GM11168 (cell line): Measurements from ENCODE around the gene MEIS2.

Experiments
- in situ Hi-C: fragments of 300-500 bp; cut with MboI; formaldehyde crosslinking; loops from one replicate; pipeline ENCODE4 v1.12.0; 2022; ENCODE audit warnings: low sequenced_read_pairs; ENCODE audit not compliant: unreplicated experiment

The MEIS2 gene

GRCh38 chr15:36914960-36915808, 185.2 kb downstream of the MEIS2 start:
- in situ Hi-C loops = no loop called here

GRCh38 chr15:36914466-36914865, 185.9 kb downstream of the MEIS2 start:
- in situ Hi-C loops = no loop called here

- in situ Hi-C loops = no loop called here
Measured at GRCh38 chr15:36912311-36912712, 188.0 kb downstream of the MEIS2 start.

- in situ Hi-C loops = no loop called here
Measured at GRCh38 chr15:36911322-36911944, 188.9 kb downstream of the MEIS2 start.

GRCh38 chr15:36908991-36909390, 191.4 kb downstream of the MEIS2 start:
- in situ Hi-C loops = no loop called here

- in situ Hi-C loops = no loop called here
Measured at GRCh38 chr15:36907295-36907694, 193.1 kb downstream of the MEIS2 start.

- in situ Hi-C loops = no loop called here
Measured at GRCh38 chr15:36905908-36906307, 194.4 kb downstream of the MEIS2 start.

GRCh38 chr15:36904715-36905114, 195.6 kb downstream of the MEIS2 start:
- in situ Hi-C loops = no loop called here

GRCh38 chr15:36903922-36904556, 196.3 kb downstream of the MEIS2 start:
- in situ Hi-C loops = no loop called here

GRCh38 chr15:36903195-36903594, 197.2 kb downstream of the MEIS2 start:
- in situ Hi-C loops = no loop called here

GRCh38 chr15:36901012-36901411, 199.3 kb downstream of the MEIS2 start:
- in situ Hi-C loops = no loop called here

- in situ Hi-C loops = no loop called here
Measured at GRCh38 chr15:36899696-36900095, 200.7 kb downstream of the MEIS2 start.

- in situ Hi-C loops = no loop called here
Measured at GRCh38 chr15:36898536-36899126, 201.7 kb downstream of the MEIS2 start.

- in situ Hi-C loops = no loop called here
Measured at GRCh38 chr15:36897834-36898233, 202.5 kb downstream of the MEIS2 start.

- in situ Hi-C loops = no loop called here
Measured at GRCh38 chr15:36896949-36897348, 203.4 kb downstream of the MEIS2 start.

GRCh38 chr15:36894075-36894474, 206.3 kb downstream of the MEIS2 start:
- in situ Hi-C loops = no loop called here

GRCh38 chr15:36893276-36893675, 207.1 kb downstream of the MEIS2 start:
- in situ Hi-C loops = no loop called here

GRCh38 chr15:36888011-36888992, 212.0 kb downstream of the MEIS2 start:
- in situ Hi-C loops = loop anchor here (10.0 kb wide), 1 partner anchor 206 kb away; no protein-coding TSS in a partner anchor

- in situ Hi-C loops = loop anchor here (10.0 kb wide), 1 partner anchor 207 kb away; no protein-coding TSS in a partner anchor
Measured at GRCh38 chr15:36887214-36887961, 213.0 kb downstream of the MEIS2 start.
